Body of pancreas (tissue), 4 donors: Measurements from ENCODE around the gene CLDN15.

Experiments used
- POLR2A ChIP-seq, 3 donors: fragments of 450-650 bp; IDR thresholded peaks; one replicate each; pipeline ENCODE4 v1.6.1; 2016; ENCODE audit warnings: antibody characterized with exemption in 3 of 3, mild to moderate bottlenecking in 2 of 3
- TF ChIP-seq, protein P1 (sequence below), 7 experiments: fragments of 450-650 bp in 4 of 7; fragments of 200-600 bp in 3 of 7; sonication (generic) in 3 of 7; IDR thresholded peaks; one replicate each; pipeline ENCODE4 v1.5.1; 2016 to 2019; ENCODE audit warnings: antibody characterized with exemption in 7 of 7

DNA sequence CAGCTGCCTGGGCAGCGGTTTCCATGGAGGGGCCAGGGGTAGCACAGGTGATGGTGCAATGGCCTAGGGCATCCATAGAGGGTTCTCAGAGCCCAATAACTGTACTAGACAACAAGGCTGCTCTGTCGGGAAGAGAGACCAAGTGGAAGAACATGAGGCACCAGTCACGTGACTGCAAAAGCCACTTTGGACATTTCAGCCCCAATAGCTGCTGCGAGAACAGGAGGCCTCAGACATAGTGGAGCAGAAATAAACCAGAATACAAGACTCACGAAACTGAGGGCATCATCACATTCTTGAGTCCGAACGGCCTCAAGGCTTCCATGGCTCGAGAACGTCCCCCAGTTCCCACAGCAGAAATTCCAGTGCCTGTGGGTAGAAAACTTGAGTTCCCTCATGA is 39.6 kb upstream of the CLDN15 start:
- no peak for TF ChIP-seq POLR2A (IDR thresholded peaks at IDR 0.05)
- TF ChIP-seq, protein P1, sequence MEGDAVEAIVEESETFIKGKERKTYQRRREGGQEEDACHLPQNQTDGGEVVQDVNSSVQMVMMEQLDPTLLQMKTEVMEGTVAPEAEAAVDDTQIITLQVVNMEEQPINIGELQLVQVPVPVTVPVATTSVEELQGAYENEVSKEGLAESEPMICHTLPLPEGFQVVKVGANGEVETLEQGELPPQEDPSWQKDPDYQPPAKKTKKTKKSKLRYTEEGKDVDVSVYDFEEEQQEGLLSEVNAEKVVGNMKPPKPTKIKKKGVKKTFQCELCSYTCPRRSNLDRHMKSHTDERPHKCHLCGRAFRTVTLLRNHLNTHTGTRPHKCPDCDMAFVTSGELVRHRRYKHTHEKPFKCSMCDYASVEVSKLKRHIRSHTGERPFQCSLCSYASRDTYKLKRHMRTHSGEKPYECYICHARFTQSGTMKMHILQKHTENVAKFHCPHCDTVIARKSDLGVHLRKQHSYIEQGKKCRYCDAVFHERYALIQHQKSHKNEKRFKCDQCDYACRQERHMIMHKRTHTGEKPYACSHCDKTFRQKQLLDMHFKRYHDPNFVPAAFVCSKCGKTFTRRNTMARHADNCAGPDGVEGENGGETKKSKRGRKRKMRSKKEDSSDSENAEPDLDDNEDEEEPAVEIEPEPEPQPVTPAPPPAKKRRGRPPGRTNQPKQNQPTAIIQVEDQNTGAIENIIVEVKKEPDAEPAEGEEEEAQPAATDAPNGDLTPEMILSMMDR (IDR thresholded peaks at IDR 0.05): no peak
